Mucosa of descending colon (tissue), 3 donors: Measurements from ENCODE around the gene GPR176. TPM values are rescaled to one million over a fixed set of nuclear protein-coding genes. Genes with fewer than 3 reads are reported as not detected.

Experiments
- ATAC-seq: fragments of 200-7000 bp; cut with Tn5 transposase; one replicate; pipeline ENCODE4 v1.9.1; 2020; ENCODE audit warnings: mild to moderate bottlenecking, moderate library complexity
- DNase-seq, 3 donors: peaks; one replicate each; pipeline ENCODE4 v3.0.0-alpha.2; 2020
- H3K36me3 ChIP-seq: fragments of 200-600 bp; one replicate; pipeline ENCODE4 v1.8.0; 2021; ENCODE audit warnings: low read depth, mild to moderate bottlenecking
- H3K4me1 ChIP-seq: fragments of 200-600 bp; one replicate; pipeline ENCODE4 v1.8.0; 2021; ENCODE audit warnings: low read depth, mild to moderate bottlenecking
- H3K4me3 ChIP-seq: fragments of 200-600 bp; one replicate; pipeline ENCODE4 v1.8.0; 2021; ENCODE audit warnings: mild to moderate bottlenecking
- H3K9me3 ChIP-seq: fragments of 200-600 bp; one replicate; pipeline ENCODE4 v1.8.0; 2021; ENCODE audit warnings: mild to moderate bottlenecking
- intact Hi-C, 2 donors: fragments of 100-400 bp; cut with DNase I in 1 of 2; cut with micrococcal nuclease in 1 of 2; formaldehyde crosslinking; loops; one replicate each; pipeline versions ENCODE4 v1.11.0 to v1.11.1; 2022; cut with DNase I, micrococcal nuclease
- total RNA-seq, 3 donors: library from RNA; stranded (reverse); fragmentation: NEBNext Ultra II Directional in 2 of 3; extraction: Animal tissue kit (Norgen Biotek cat#: 25700) in 2 of 3; gene quantifications; one replicate each; pipeline versions ENCODE4 v1.2.1 to v1.2.4, GENCODE V29; 2021 to 2023
- TF ChIP-seq, protein P1 (sequence below): fragments of 200-600 bp; IDR thresholded peaks from one replicate; pipeline ENCODE4 v1.8.0; 2022; ENCODE audit warnings: antibody characterized with exemption, mild to moderate bottlenecking
- donor health status: DM: no; HTN: no; CAD: no; lungs with moderate emphysema.
- donor health status: DM: no; HTN: no; CAD: no.
- donor health status: DM: no; HTN: yes; CAD: no.

The GPR176 gene
- total RNA-seq, 3 donors from 2014 or later = 0.32 to 4.9 (median 1.2) TPM

- Histone ChIP-seq H3K4me3 (no peak overlapping the region), H3K4me1 (no peaks in the 10 kb centered on the region), H3K9me3 (no peaks in the 10 kb centered on the region), H3K36me3 (no peaks in the 10 kb centered on the region)
- intact Hi-C loops = no loop called here
- ATAC-seq = no peak
- TF ChIP-seq, protein P1, sequence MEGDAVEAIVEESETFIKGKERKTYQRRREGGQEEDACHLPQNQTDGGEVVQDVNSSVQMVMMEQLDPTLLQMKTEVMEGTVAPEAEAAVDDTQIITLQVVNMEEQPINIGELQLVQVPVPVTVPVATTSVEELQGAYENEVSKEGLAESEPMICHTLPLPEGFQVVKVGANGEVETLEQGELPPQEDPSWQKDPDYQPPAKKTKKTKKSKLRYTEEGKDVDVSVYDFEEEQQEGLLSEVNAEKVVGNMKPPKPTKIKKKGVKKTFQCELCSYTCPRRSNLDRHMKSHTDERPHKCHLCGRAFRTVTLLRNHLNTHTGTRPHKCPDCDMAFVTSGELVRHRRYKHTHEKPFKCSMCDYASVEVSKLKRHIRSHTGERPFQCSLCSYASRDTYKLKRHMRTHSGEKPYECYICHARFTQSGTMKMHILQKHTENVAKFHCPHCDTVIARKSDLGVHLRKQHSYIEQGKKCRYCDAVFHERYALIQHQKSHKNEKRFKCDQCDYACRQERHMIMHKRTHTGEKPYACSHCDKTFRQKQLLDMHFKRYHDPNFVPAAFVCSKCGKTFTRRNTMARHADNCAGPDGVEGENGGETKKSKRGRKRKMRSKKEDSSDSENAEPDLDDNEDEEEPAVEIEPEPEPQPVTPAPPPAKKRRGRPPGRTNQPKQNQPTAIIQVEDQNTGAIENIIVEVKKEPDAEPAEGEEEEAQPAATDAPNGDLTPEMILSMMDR = no peak
- no peak for DNase-seq
Observed at GRCh38 chr15:39869858-39870515, 50.1 kb downstream of the GPR176 start.

- TF ChIP-seq, protein P1 = no peak
- ATAC-seq = no peak
Observed at GRCh38 chr15:39869254-39869653, 50.8 kb downstream of the GPR176 start.

GRCh38 chr15:39868396-39868795, 51.7 kb downstream of the GPR176 start:
- no peaks in the 10 kb centered on the region for H3K36me3 ChIP-seq
- DNase-seq (no peak), ATAC-seq (no peak)
- no peaks in the 10 kb centered on the region for H3K9me3 ChIP-seq
- no peaks in the 10 kb centered on the region for H3K4me1 ChIP-seq
- TF ChIP-seq, protein P1 = no peak
- no peak overlapping the region for H3K4me3 ChIP-seq
- intact Hi-C loops = no loop called here

More at GRCh38 chr15:39869254-39869653, 50.8 kb downstream of the GPR176 start:
- no peak overlapping the region for H3K4me3 ChIP-seq
- H3K4me1 ChIP-seq = no peaks in the 10 kb centered on the region
- DNase-seq = no peak
- intact Hi-C loops = no loop called here
- H3K9me3 ChIP-seq = no peaks in the 10 kb centered on the region
- H3K36me3 ChIP-seq = no peaks in the 10 kb centered on the region

DNA sequence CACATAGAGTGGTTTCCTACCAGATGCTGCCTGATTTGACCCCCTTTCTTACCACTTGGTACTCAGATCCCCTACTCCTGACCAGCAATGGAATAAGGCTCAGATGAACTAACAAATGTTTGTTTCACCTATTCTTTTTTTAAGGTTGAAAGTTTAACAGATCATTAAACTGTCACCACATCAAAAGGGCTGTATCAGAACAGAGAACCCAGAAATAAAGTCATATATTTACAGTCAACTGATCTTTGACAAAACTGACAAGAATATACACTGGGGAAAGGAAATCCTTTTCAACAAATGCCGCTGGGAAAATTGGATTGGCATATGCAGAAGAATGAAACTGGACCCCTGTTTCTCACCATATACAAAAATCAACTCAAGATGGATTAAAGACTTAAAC, 56.0 kb downstream of the GPR176 start:
- H3K4me3 ChIP-seq = no peak overlapping the region
- H3K9me3 ChIP-seq = no peaks in the 10 kb centered on the region
- intact Hi-C loops = no loop called here
- no peaks in the 10 kb centered on the region for H3K4me1 ChIP-seq
- ATAC-seq (no peak), DNase-seq (no peak)
- TF ChIP-seq, protein P1 = no peak
- no peaks in the 10 kb centered on the region for H3K36me3 ChIP-seq

DNA sequence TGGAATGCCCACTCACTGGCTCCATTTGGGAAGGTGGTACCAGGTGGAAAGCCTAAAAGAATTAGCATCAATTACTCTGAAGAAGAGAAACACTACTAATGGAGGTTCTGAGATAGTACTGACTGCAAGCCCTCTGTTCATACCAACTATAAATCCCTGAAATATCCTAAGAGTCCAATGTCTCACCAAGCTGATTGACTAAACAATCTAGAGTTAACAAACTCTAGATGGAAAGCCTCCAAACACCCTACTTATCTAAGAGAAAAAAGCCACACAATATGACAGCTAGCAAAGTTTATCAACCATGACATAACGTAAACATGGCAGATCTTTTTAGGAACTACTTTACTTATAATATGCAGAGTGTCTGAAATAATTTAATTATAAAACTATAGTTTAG, 59.2 kb downstream of the GPR176 start:
- no peaks in the 10 kb centered on the region for H3K9me3 ChIP-seq
- no peak for DNase-seq
- no peak overlapping the region for H3K4me3 ChIP-seq
- no peak for ATAC-seq
- intact Hi-C loops = no loop called here
- TF ChIP-seq, protein P1 = no peak
- no peaks in the 10 kb centered on the region for H3K36me3 ChIP-seq
- peaks cover 7% of the 10 kb centered on the region for H3K4me1 ChIP-seq

GRCh38 chr15:39860200-39860599, 59.9 kb downstream of the GPR176 start:
- no peaks in the 10 kb centered on the region for H3K9me3 ChIP-seq
- H3K4me1 ChIP-seq = peaks cover 7% of the 10 kb centered on the region
- no peak for DNase-seq
- intact Hi-C loops = no loop called here
- H3K4me3 ChIP-seq = no peak overlapping the region
- TF ChIP-seq, protein P1 = no peak
- H3K36me3 ChIP-seq = no peaks in the 10 kb centered on the region
- ATAC-seq = no peak
